ENCODE results near the gene TIMM44. TPM values are rescaled to one million over a fixed set of nuclear protein-coding genes. Genes with fewer than 3 reads are reported as not detected.

The TIMM44 gene
- total and polyA plus RNA-seq, 4 donors, result 25.5 to 74.8 (median 56.2) TPM

DNA sequence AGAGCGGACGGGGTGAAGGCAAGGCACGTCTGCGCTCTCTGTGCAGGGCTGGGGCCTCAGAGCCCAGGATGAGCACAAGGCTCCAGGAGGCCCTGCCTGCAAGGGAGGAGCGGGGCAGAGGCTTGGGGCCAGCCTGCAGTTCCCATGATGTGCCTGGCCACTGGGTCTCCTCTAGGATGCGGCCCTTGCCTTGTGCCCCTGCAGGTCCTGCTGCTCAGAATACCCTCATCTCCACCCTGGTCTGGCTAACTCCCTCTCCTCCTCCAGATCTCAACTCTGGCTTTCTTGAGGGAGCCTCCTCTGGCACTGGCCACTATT lies 34.2 kb upstream of the TIMM44 start:
- no peak for DNase-seq (ENCODE audit: low read depth in 4 of 6, low spot score in 6 of 6)
- peaks cover 15% of the 10 kb centered on the region for H3K4me1 ChIP-seq (ENCODE audit: control insufficient read depth, insufficient read depth, low read length)
- no peak overlapping the region for H3K27ac ChIP-seq (ENCODE audit: low read depth, low read length)
- WGBS (ENCODE audit: insufficient coverage), result 100% methylated on average over 6 of the region's 6 CpGs
- H3K9me3 ChIP-seq (ENCODE audit: control insufficient read depth, insufficient read depth, low read length), result no peaks in the 10 kb centered on the region
- no peak overlapping the region for H3K4me3 ChIP-seq (ENCODE audit: low read depth, low read length)
- H3K27me3 ChIP-seq (ENCODE audit: control insufficient read depth, insufficient read depth, low read length), result no peaks in the 10 kb centered on the region
- H3K36me3 ChIP-seq (ENCODE audit: control insufficient read depth, insufficient read depth, low read length), result peaks cover 96% of the 10 kb centered on the region

DNA sequence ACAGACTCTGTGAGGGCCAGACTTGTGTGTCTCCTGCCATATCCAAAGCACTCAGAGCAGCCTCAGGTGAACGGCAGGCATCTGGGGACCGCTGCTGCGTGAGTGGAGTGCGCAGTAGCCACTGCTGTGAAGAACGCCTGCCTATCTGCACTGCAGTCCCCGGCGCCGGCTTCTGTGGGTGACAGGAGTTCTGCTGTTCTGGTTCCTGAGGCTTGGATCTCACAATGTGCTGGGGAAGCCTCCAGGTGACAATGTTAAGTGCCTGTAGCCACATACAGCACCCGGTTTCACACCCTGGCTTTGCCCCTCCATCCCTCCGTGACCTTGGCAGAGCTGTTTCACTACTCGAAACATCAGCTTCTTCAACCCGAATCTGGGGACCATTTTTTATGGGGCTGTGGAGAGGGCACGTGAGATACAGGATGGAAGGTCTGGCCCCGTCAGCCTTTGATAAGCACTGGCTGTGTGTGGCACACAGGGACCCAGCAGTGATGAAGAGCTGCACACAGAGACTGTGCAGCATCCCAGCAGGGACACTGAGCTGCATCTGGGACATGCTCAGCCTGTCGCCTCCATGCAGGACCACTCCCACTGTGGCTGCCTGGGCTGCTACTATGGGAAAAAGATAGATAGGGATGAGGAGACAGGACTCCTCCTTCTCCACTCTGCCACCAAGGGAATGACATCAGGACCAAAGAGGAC lies 33.7 kb upstream of the TIMM44 start:
- 93% methylated on average over 12 of the region's 15 CpGs for WGBS (ENCODE audit: insufficient coverage)
- peaks cover 15% of the 10 kb centered on the region for H3K4me1 ChIP-seq (ENCODE audit: control insufficient read depth, insufficient read depth, low read length)
- H3K9me3 ChIP-seq (ENCODE audit: control insufficient read depth, insufficient read depth, low read length), result no peaks in the 10 kb centered on the region
- H3K36me3 ChIP-seq (ENCODE audit: control insufficient read depth, insufficient read depth, low read length), result peaks cover 96% of the 10 kb centered on the region
- no peak for DNase-seq (ENCODE audit: low read depth in 4 of 6, low spot score in 6 of 6)
- H3K4me3 ChIP-seq (ENCODE audit: low read depth, low read length), result no peak overlapping the region
- no peak overlapping the region for H3K27ac ChIP-seq (ENCODE audit: low read depth, low read length)
- H3K27me3 ChIP-seq (ENCODE audit: control insufficient read depth, insufficient read depth, low read length), result no peaks in the 10 kb centered on the region

DNA sequence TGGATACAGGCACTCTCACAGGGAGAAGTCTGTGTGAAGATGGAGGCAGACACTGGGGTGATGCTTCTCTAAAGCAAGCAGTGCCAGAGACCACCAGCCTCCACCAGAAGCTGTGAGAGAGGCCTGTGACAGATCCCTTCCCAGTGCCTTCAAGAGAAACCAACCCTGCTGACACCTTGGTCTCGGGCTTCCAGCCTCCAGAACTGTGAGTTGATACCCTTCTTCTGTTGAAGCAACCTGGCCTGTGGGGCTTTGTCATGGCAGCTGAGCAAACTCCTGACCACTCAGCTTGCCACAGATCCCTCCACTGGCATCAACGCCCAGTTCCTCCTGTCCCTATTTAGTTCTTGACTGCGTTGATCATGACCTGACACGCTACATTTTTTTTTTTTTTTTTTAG lies 33.0 kb upstream of the TIMM44 start:
- DNase-seq (ENCODE audit: low read depth in 4 of 6, low spot score in 6 of 6), result no peak
- H3K27ac ChIP-seq (ENCODE audit: low read depth, low read length), result no peak overlapping the region
- peaks cover 15% of the 10 kb centered on the region for H3K4me1 ChIP-seq (ENCODE audit: control insufficient read depth, insufficient read depth, low read length)
- H3K9me3 ChIP-seq (ENCODE audit: control insufficient read depth, insufficient read depth, low read length), result no peaks in the 10 kb centered on the region
- H3K36me3 ChIP-seq (ENCODE audit: control insufficient read depth, insufficient read depth, low read length), result peaks cover 96% of the 10 kb centered on the region
- no peak overlapping the region for H3K4me3 ChIP-seq (ENCODE audit: low read depth, low read length)
- no peaks in the 10 kb centered on the region for H3K27me3 ChIP-seq (ENCODE audit: control insufficient read depth, insufficient read depth, low read length)
- 90% methylated on average over 2 of the region's 4 CpGs for WGBS (ENCODE audit: insufficient coverage)

DNA sequence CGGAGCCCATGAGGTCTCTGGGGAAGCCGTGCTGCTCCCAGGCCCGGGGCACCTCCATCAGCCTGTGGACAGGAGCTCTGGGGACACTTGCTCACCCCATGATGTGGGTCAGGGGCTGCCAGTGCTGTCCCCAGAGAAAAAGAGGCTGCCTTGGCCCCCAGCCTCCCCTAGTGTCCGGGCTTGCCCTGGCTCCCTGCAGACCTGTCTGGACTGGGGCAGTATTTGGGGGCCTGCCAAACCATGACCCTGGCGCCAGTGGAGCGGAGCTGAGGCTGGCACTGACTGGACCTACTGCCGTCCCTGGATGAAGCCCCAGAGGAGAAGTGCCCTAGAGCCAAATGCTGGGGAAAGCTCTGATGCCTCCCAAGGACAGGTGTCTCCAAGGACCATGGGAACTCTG lies 31.6 kb upstream of the TIMM44 start:
- peak in 1 of 6 donors; percentile 60 for DNase-seq (ENCODE audit: low read depth in 4 of 6, low spot score in 6 of 6)
- no peaks in the 10 kb centered on the region for H3K27me3 ChIP-seq (ENCODE audit: control insufficient read depth, insufficient read depth, low read length)
- peaks cover 15% of the 10 kb centered on the region for H3K4me1 ChIP-seq (ENCODE audit: control insufficient read depth, insufficient read depth, low read length)
- H3K27ac ChIP-seq (ENCODE audit: low read depth, low read length), result no peak overlapping the region
- peaks cover 93% of the 10 kb centered on the region for H3K36me3 ChIP-seq (ENCODE audit: control insufficient read depth, insufficient read depth, low read length)
- WGBS (ENCODE audit: insufficient coverage), result 67% methylated on average over 7 of the region's 7 CpGs
- no peaks in the 10 kb centered on the region for H3K9me3 ChIP-seq (ENCODE audit: control insufficient read depth, insufficient read depth, low read length)
- H3K4me3 ChIP-seq (ENCODE audit: low read depth, low read length), result no peak overlapping the region

DNA sequence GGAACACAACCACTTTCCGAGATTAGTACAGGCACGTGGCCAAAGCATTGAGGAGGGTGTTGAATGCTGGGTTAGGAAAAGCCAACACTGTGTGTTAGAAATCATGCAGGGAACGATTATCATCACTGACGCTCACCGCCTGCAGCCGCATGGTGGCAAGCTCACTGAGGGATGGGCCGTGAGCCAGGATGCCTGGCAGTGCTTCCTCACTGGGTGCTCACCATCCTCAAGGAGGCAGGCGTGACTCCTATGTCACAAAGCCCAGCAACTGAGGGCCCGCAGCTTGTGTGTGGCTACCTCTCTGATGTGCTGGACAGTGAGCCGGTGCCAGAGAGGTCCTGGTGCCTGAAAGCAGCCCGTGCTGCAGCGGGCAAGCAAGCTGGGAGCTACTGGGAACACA lies 30.4 kb upstream of the TIMM44 start:
- Histone ChIP-seq H3K9me3 (ENCODE audit: control insufficient read depth, insufficient read depth, low read length) (no peaks in the 10 kb centered on the region), H3K4me1 (ENCODE audit: control insufficient read depth, insufficient read depth, low read length) (peaks cover 15% of the 10 kb centered on the region), H3K4me3 (ENCODE audit: low read depth, low read length) (no peak overlapping the region), H3K27me3 (ENCODE audit: control insufficient read depth, insufficient read depth, low read length) (no peaks in the 10 kb centered on the region), H3K36me3 (ENCODE audit: control insufficient read depth, insufficient read depth, low read length) (peaks cover 92% of the 10 kb centered on the region), H3K27ac (ENCODE audit: low read depth, low read length) (no peak overlapping the region)
- peak in 2 of 6 donors; percentile 4 to 85 for DNase-seq (ENCODE audit: low read depth in 4 of 6, low spot score in 6 of 6)
- WGBS (ENCODE audit: insufficient coverage), result 81% methylated on average over 12 of the region's 12 CpGs

DNA sequence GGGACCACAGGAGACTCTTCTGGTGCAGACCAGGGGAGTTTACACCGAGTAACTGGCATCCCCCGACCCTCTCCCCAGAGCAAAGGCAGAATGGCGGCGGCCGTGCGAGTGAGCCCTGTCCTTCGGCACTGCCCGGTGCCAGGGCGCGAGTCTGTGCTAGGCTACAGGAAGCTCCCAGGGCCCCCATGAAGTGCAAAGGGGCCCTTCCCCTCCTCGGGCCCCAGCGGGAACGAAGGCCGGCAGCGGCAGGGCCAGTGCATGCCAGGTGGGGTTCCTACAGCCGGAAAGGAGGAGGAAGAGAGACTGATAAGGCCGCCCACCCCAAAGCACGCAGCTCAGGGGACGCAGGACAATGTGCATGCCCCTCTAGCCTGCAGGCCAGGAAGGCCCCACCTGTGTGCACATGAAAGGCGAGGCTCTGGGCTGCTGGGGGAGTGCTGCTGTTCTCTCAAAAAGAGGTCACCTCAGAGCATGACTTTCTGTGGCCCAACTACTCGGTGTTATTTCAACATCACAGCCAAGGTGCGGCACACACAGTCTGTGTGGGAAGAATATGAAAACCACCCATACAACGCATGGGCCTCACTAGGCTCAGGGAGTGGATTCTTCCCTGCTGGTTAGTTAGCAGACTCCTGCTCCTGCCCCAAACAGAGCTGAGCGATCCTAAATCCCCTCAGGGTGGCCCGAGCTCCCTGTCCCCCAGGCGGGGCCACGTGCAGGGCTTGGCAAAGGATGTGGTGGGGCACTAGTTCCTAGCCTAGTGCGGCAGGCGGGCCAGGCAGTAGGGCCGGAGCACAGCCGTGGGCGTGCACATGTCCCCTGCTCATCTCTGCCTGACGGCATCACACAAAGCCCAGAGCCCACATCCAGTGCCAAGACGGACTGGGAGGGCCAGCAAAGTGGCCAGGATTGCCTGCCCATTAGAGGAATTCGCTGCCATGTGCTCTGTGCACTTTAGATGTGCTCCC lies 28.4 kb upstream of the TIMM44 start:
- Histone ChIP-seq H3K9me3 (ENCODE audit: control insufficient read depth, insufficient read depth, low read length) (no peaks in the 10 kb centered on the region), H3K36me3 (ENCODE audit: control insufficient read depth, insufficient read depth, low read length) (peaks cover 90% of the 10 kb centered on the region), H3K4me1 (ENCODE audit: control insufficient read depth, insufficient read depth, low read length) (peaks cover 15% of the 10 kb centered on the region), H3K27me3 (ENCODE audit: control insufficient read depth, insufficient read depth, low read length) (no peaks in the 10 kb centered on the region), H3K4me3 (ENCODE audit: low read depth, low read length) (no peak overlapping the region), H3K27ac (ENCODE audit: low read depth, low read length) (no peak overlapping the region)
- no peak for DNase-seq (ENCODE audit: low read depth in 4 of 6, low spot score in 6 of 6)
- 88% methylated on average over 31 of the region's 35 CpGs for WGBS (ENCODE audit: insufficient coverage)

DNA sequence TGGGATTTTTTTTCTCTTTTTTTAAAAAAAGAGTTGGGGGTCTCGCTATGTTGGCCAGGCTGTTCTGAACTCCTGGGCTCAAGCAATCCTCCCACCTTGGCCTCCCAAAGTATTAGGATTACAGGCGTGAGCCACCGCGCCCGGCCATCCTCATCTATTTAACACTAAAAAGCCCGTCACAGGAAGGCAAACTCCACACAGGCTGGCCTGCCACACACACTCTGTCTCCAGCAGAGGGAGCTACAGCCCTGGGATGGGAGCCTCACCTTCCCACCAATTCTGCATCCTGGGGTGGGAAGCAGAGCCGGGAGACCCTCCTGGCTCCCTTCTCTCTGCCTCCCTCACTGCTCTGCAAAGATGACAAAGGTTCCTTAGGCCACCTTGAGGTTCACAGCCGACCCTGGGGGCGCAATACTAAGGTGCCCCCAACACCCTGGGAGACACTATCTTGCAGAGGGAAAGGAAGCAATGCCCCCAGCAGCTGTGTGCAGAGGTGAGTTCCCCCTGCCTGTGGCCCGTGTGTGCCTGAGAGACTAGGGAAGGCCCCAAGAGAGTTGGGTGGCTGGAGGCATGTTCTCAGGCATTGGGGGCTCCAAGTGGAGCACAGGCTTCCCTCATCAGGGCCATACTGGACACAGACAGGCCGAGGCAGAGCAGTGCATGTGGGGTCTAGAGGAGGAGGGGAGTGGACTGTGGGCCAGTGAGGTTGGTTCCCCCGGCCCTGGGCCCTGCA lies 27.4 kb upstream of the TIMM44 start:
- Histone ChIP-seq H3K4me1 (ENCODE audit: control insufficient read depth, insufficient read depth, low read length) (peaks cover 15% of the 10 kb centered on the region), H3K27me3 (ENCODE audit: control insufficient read depth, insufficient read depth, low read length) (no peaks in the 10 kb centered on the region), H3K27ac (ENCODE audit: low read depth, low read length) (no peak overlapping the region), H3K36me3 (ENCODE audit: control insufficient read depth, insufficient read depth, low read length) (peaks cover 93% of the 10 kb centered on the region), H3K4me3 (ENCODE audit: low read depth, low read length) (no peak overlapping the region), H3K9me3 (ENCODE audit: control insufficient read depth, insufficient read depth, low read length) (no peaks in the 10 kb centered on the region)
- DNase-seq (ENCODE audit: low read depth in 4 of 6, low spot score in 6 of 6), result peak in 5 of 6 donors; percentile 3 to 77 (median 15)
- WGBS (ENCODE audit: insufficient coverage), result 49% methylated on average over 9 of the region's 12 CpGs

DNA sequence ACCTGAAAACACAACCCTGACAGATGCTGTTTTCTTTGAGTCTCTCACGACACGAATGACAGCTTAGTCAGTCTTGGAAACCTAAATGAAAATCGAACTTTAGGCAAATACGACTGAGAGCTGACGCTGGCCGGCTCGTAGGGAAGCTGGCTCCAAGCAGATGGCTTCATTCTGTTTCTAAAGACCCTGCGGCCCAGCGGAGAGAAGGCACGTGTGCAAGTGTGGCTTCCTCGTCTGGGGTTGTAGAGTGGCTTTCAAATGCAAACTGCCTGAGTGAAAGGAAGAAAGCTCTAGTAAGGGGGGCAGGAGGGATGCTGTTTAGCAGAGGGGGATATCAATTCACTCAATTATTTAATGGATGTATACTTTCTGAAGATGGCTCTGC lies 26.1 kb upstream of the TIMM44 start:
- H3K27ac ChIP-seq (ENCODE audit: low read depth, low read length), result no peak overlapping the region
- no peaks in the 10 kb centered on the region for H3K27me3 ChIP-seq (ENCODE audit: control insufficient read depth, insufficient read depth, low read length)
- no peak overlapping the region for H3K4me3 ChIP-seq (ENCODE audit: low read depth, low read length)
- H3K36me3 ChIP-seq (ENCODE audit: control insufficient read depth, insufficient read depth, low read length), result peaks cover 94% of the 10 kb centered on the region
- no peaks in the 10 kb centered on the region for H3K9me3 ChIP-seq (ENCODE audit: control insufficient read depth, insufficient read depth, low read length)
- H3K4me1 ChIP-seq (ENCODE audit: control insufficient read depth, insufficient read depth, low read length), result peaks cover 7% of the 10 kb centered on the region
- 55% methylated on average over 11 of the region's 11 CpGs for WGBS (ENCODE audit: insufficient coverage)
- peak in 1 of 6 donors; percentile 78 for DNase-seq (ENCODE audit: low read depth in 4 of 6, low spot score in 6 of 6)

DNA sequence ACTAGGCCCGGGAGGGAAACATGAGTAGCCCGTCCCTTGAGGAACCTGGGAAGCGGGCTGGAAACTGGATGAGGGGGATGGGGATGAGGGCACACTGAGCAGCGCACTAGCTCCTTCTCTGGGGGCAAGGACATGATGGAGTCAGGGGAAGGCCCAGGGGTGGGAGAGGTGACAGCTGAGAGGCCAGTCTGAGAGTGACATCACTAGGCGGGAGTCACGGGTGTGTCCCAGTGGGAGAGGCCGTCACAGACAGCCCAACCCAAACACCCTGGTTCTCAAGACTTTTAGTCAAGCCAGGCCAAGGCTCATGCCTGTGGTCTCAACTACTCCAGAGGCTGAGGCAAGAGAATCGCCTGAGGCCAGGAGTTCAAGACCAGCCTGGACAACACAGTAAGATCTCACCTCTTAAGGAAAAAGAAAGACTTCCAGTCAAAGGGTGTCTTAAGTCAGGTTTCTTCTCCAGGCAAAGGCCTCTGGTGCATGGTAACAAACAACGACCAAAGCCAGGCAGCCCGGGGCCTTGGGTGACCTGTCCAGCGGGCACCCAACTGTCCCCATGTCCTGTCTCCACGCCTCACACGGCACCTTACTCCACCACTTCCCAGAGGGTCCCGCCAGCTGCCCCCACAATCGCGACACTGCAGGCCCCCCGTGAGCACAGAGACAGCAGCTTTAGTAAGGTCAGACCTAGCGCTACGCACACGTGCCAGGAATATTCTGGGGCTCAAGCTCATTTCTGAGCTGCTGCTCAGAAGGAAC lies 25.5 kb upstream of the TIMM44 start:
- no peak for DNase-seq (ENCODE audit: low read depth in 4 of 6, low spot score in 6 of 6)
- Histone ChIP-seq H3K4me1 (ENCODE audit: control insufficient read depth, insufficient read depth, low read length) (peaks cover 1% of the 10 kb centered on the region), H3K4me3 (ENCODE audit: low read depth, low read length) (no peak overlapping the region), H3K9me3 (ENCODE audit: control insufficient read depth, insufficient read depth, low read length) (no peaks in the 10 kb centered on the region), H3K27me3 (ENCODE audit: control insufficient read depth, insufficient read depth, low read length) (no peaks in the 10 kb centered on the region), H3K27ac (ENCODE audit: low read depth, low read length) (no peak overlapping the region), H3K36me3 (ENCODE audit: control insufficient read depth, insufficient read depth, low read length) (peaks cover 94% of the 10 kb centered on the region)
- 93% methylated on average over 17 of the region's 20 CpGs for WGBS (ENCODE audit: insufficient coverage)
